ENCODE data around the gene BICRA. TPM values are rescaled to one million over a fixed set of nuclear protein-coding genes. Genes with fewer than 3 reads are reported as not detected.
A peak's percentile ranks its signal among the peaks of the same experiment; 100 is the strongest.

Gene BICRA
- total and polyA plus RNA-seq, 2 of the 8 experiments (the other 6 are each of a cell fraction or from before 2014, with no cell fraction given): 1.5 to 29.2 TPM

GRCh38 chr19:47740866-47741519, 132.1 kb downstream of the BICRA start:
- POLR2A ChIA-PET (ENCODE audit: partially characterized antibody): interaction anchor here (0.6 to 1.7 kb wide), 7 partner anchors 11 to 960 kb away, joined by 3 to 10 read pairs (median 3); partner anchors contain the start of gene EHD2
- Histone ChIP-seq H4K8ac (ENCODE audit: extremely low read depth, insufficient read depth, low read length) (peak overlapping the region; percentile 51), H3K27me3 (replicated peaks in 1 of 4; ENCODE audit: control insufficient read depth in 3 of 4, extremely low read depth in 1 of 4, insufficient read depth in 3 of 4, low read length in 3 of 4) (no peaks in the 10 kb centered on the region), H3K36me3 (ENCODE audit: control insufficient read depth in 2 of 4, insufficient read depth in 4 of 4, low read length in 3 of 4) (peaks cover 0 to 3% (median 0%) of the 10 kb centered on the region in 4 experiments; a peak in 1 of 8 replicates), H3K18ac (ENCODE audit: extremely low read depth, low read length) (no peak overlapping the region), H3K9me3 (ENCODE audit: insufficient read depth in 2 of 2, low read depth in 1 of 2, low read length in 1 of 2) (no peaks in the 10 kb centered on the region), H3K56ac (replicated peaks; ENCODE audit: insufficient read length, low read depth, low read length) (no peak overlapping the region), H2BK120ac (replicated peaks; ENCODE audit: low read depth, low read length) (no peak overlapping the region), H2AFZ (ENCODE audit: low read length) (no peak overlapping the region), H2AK5ac (ENCODE audit: low read depth, low read length) (no peak overlapping the region), H4K91ac (replicated peaks; ENCODE audit: insufficient read length, low read length) (no peak overlapping the region), H4K5ac (ENCODE audit: insufficient read length, low read depth, low read length) (no peak overlapping the region), H2BK12ac (ENCODE audit: low read depth, low read length) (no peak overlapping the region), H3K14ac (ENCODE audit: insufficient read length) (no peak overlapping the region), H3K4ac (replicated peaks; ENCODE audit: insufficient read length, low read depth, low read length) (no peak overlapping the region), H3K4me1 (replicated peaks in 1 of 4; ENCODE audit: control insufficient read depth in 3 of 4, insufficient read depth in 4 of 4, low read length in 3 of 4) (peaks cover 0 to 10% (median 4%) of the 10 kb centered on the region in 4 experiments; a peak in 4 of 7 replicates), H4K20me1 (replicated peaks in 1 of 2; ENCODE audit: control insufficient read depth in 1 of 2, insufficient read depth in 2 of 2, low read length in 2 of 2) (no peaks in the 10 kb centered on the region), H3K4me2 (ENCODE audit: insufficient read depth in 1 of 2, low read depth in 2 of 2, low read length in 2 of 2) (no peak overlapping the region), H3K27ac (ENCODE audit: low read depth, low read length) (no peak overlapping the region), H3K79me1 (ENCODE audit: low read depth, low read length) (no peaks in the 10 kb centered on the region), H3K9ac (replicated peaks in 1 of 4; ENCODE audit: extremely low read depth in 1 of 4, low read depth in 3 of 4, low read length in 3 of 4) (no peak overlapping the region), H3K23ac (ENCODE audit: insufficient read length) (no peak overlapping the region), H3K4me3 (ENCODE audit: extremely low read depth in 1 of 4, insufficient read depth in 2 of 4, low read depth in 3 of 4, low read length in 4 of 4) (no peak overlapping the region), H3K79me2 (ENCODE audit: control insufficient read depth in 1 of 2, insufficient read depth in 2 of 2, low read length in 2 of 2) (peaks cover 0 to 3% of the 10 kb centered on the region in 2 experiments; a peak in 2 of 4 replicates), H2BK5ac (ENCODE audit: low read depth, low read length) (no peak overlapping the region), H2BK15ac (ENCODE audit: low read length) (no peak overlapping the region), H3K23me2 (ENCODE audit: low read depth, low read length) (peaks cover 5% of the 10 kb centered on the region; the same call in 1 of the 2 replicates), H2BK20ac (ENCODE audit: low read length) (no peak overlapping the region)
- no peak for DNase-seq (ENCODE audit: low read depth in 1 of 2, low spot score in 2 of 2)
- CTCF ChIA-PET (ENCODE audit: partially characterized antibody): interaction anchor here (0.7 to 4.7 kb wide), 8 partner anchors 10 to 305 kb away, joined by 3 to 50 read pairs (median 7); partner anchors contain the start of gene EHD2
- no peak for FAIRE-seq
- WGBS, 2 experiments (ENCODE audit: extremely low coverage in 1 of 2, insufficient coverage in 1 of 2, insufficient read length in 1 of 2, insufficient replicate concordance in 2 of 2, low coverage in 1 of 2, low lambda C conversion rate in 2 of 2, missing lambda C conversion rate in 1 of 2): 93% methylated on average over 48 of the region's 48 CpGs; no CpG with 5 or more reads in 1 of the 2 experiments

Measured in H1 (cell line).